Body of pancreas (tissue), 4 donors: ENCODE data around the gene PFN1.

Experiments
- CTCF ChIP-seq, 7 experiments: fragments of 450-650 bp in 4 of 7; fragments of 200-600 bp in 3 of 7; sonication (generic) in 3 of 7; IDR thresholded peaks; one replicate each; pipeline ENCODE4 v1.5.1; 2016 to 2019; ENCODE audit warnings: antibody characterized with exemption in 7 of 7
- POLR2A ChIP-seq, 3 donors: fragments of 450-650 bp; IDR thresholded peaks; one replicate each; pipeline ENCODE4 v1.6.1; 2016; ENCODE audit warnings: antibody characterized with exemption in 3 of 3, mild to moderate bottlenecking in 2 of 3

- peak; percentile 50 to 90 (median 71) for TF ChIP-seq CTCF (IDR thresholded peaks at IDR 0.05)
- TF ChIP-seq POLR2A (IDR thresholded peaks at IDR 0.05), result no peak
Measured at GRCh38 chr17:4903051-4903818, 45.1 kb downstream of the PFN1 start, which contains the start of gene CHRNE.
